Measurements from ENCODE around the gene PSME3. TPM values are rescaled to one million over a fixed set of nuclear protein-coding genes. Genes with fewer than 3 reads are reported as not detected.

PSME3 gene
- total and polyA plus RNA-seq, 2 of the 13 experiments (the other 11 are each of a cell fraction or from before 2014, with no cell fraction given), result 66.3 to 135 TPM

- H3K27me3 ChIP-seq (ENCODE audit: control insufficient read depth in 1 of 2, insufficient read depth in 2 of 2, low read length in 2 of 2), result no peaks in the 10 kb centered on the region
- no peak overlapping the region for H2AFZ ChIP-seq (ENCODE audit: low read length)
- intact Hi-C loops (cut with micrococcal nuclease; ENCODE audit: unreplicated experiment), result no loop called here
- peak; percentile 42 for TF ChIP-seq ASH2L (IDR thresholded peaks at IDR 0.05; ENCODE audit: insufficient read length, low read depth, low read length)
- no peak for TF ChIP-seq MAFK (conservative IDR thresholded peaks at IDR 0.05 in 1 of 2, IDR thresholded peaks at IDR 0.05 in 1 of 2; ENCODE audit: low read length in 2 of 2)
- no peak for TF ChIP-seq TP53 (CRISPR knock-in tag; conservative IDR thresholded peaks at IDR 0.05)
- TF ChIP-seq TEAD3 (CRISPR knock-in tag; optimal IDR thresholded peaks at IDR 0.05; ENCODE audit: borderline replicate concordance), result peak; percentile 21
- TF ChIP-seq CEBPB (IDR thresholded peaks at IDR 0.05; ENCODE audit: borderline replicate concordance, low read depth, low read length), result peak; percentile 58; the same call in 1 of the 2 replicates
- TF ChIP-seq CEBPG (CRISPR knock-in tag; IDR thresholded peaks at IDR 0.05), result 0 out of 2 replicates have a peak, but pooled peaks have one; percentile 11
- 0 out of 2 replicates have a peak, but pooled peaks have one; percentile 4 for TF ChIP-seq FOXA3 (CRISPR knock-in tag; IDR thresholded peaks at IDR 0.05)
- no peak overlapping the region for H3K4me3 ChIP-seq (replicated peaks in 1 of 3; ENCODE audit: insufficient read depth in 1 of 3, low read depth in 2 of 3, low read length in 3 of 3)
- FAIRE-seq (peak; percentile 18), ATAC-seq (no peak), DNase-seq (ENCODE audit: low spot score) (no peak)
- no peaks in the 10 kb centered on the region for H3K9me3 ChIP-seq (ENCODE audit: low read length)
- ChIA-PET POLR2A (interaction anchor here (1.3 to 1.7 kb wide), 2 partner anchors 12 to 29 kb away, joined by 3 to 12 read pairs; partner anchors contain the start of gene WNK4), CTCF (ENCODE audit: low intra/inter-chr PET ratio, low total read pairs) (no interaction called here)
- WGBS (ENCODE audit: low lambda C conversion rate), result 64% methylated on average over 3 of the region's 3 CpGs
- no peak overlapping the region for H3K27ac ChIP-seq (ENCODE audit: extremely low read length, insufficient read depth, low read length)
- peaks cover 14 to 17% of the 10 kb centered on the region in 2 experiments for H3K36me3 ChIP-seq (replicated peaks in 1 of 2; ENCODE audit: control insufficient read depth in 1 of 2, insufficient read depth in 2 of 2, low read length in 2 of 2)
- in situ Hi-C loops (cut with HindIII; ENCODE audit: extremely low pct_ligation_motif_present, low pct_unique_long_range_greater_than_20kb), result no loop called here
- no TSS peak for BruUV-seq (replicated peaks)
- H3K9ac ChIP-seq (ENCODE audit: insufficient read depth, low read depth, low read length), result no peak overlapping the region
- H3K4me2 ChIP-seq (ENCODE audit: low read depth, low read length), result no peak overlapping the region
- H3K79me2 ChIP-seq (ENCODE audit: insufficient read depth, low read length), result no peaks in the 10 kb centered on the region
- H4K20me1 ChIP-seq (ENCODE audit: insufficient read depth, low read length), result no peaks in the 10 kb centered on the region
- H3K4me1 ChIP-seq (ENCODE audit: insufficient read depth, low read length), result peaks cover 18% of the 10 kb centered on the region
These were observed 23.9 kb upstream of the PSME3 start for GRCh38 chr17:42809250-42809649.

GRCh38 chr17:42814633-42815399 lies 18.4 kb upstream of the PSME3 start:
- H3K9me3 ChIP-seq (ENCODE audit: low read length), result no peaks in the 10 kb centered on the region
- CTCF ChIA-PET (ENCODE audit: low intra/inter-chr PET ratio, low total read pairs), result no interaction called here
- H3K4me2 ChIP-seq (ENCODE audit: low read depth, low read length), result no peak overlapping the region
- H4K20me1 ChIP-seq (ENCODE audit: insufficient read depth, low read length), result no peaks in the 10 kb centered on the region
- no peak for ATAC-seq
- no peak for DNase-seq (ENCODE audit: low spot score)
- H3K4me1 ChIP-seq (ENCODE audit: insufficient read depth, low read length), result no peaks in the 10 kb centered on the region
- H3K79me2 ChIP-seq (ENCODE audit: insufficient read depth, low read length), result no peaks in the 10 kb centered on the region
- in situ Hi-C loops (cut with HindIII; ENCODE audit: extremely low pct_ligation_motif_present, low pct_unique_long_range_greater_than_20kb), result no loop called here
- 95% methylated on average over 8 of the region's 8 CpGs for WGBS (ENCODE audit: low lambda C conversion rate)
- no TSS peak for BruUV-seq (replicated peaks)
- no peak for FAIRE-seq
- POLR2A ChIA-PET, result interaction anchor here (1.4 to 4.6 kb wide), 4 partner anchors 9 to 41 kb away, joined by 4 to 29 read pairs (median 7); partner anchors contain the start of genes BECN1, CNTD1, COA3 and VPS25
- no peak overlapping the region for H3K9ac ChIP-seq (ENCODE audit: insufficient read depth, low read depth, low read length)
- no peak overlapping the region for H3K4me3 ChIP-seq (replicated peaks in 1 of 3; ENCODE audit: insufficient read depth in 1 of 3, low read depth in 2 of 3, low read length in 3 of 3)
- H3K27me3 ChIP-seq (ENCODE audit: control insufficient read depth in 1 of 2, insufficient read depth in 2 of 2, low read length in 2 of 2), result no peaks in the 10 kb centered on the region
- peaks cover 54 to 71% of the 10 kb centered on the region in 2 experiments for H3K36me3 ChIP-seq (replicated peaks in 1 of 2; ENCODE audit: control insufficient read depth in 1 of 2, insufficient read depth in 2 of 2, low read length in 2 of 2)
- intact Hi-C loops (cut with micrococcal nuclease; ENCODE audit: unreplicated experiment), result no loop called here
- no peak overlapping the region for H3K27ac ChIP-seq (ENCODE audit: extremely low read length, insufficient read depth, low read length)
- no peak overlapping the region for H2AFZ ChIP-seq (ENCODE audit: low read length)
- no peak for TF ChIP-seq KDM2A (CRISPR knock-in tag; IDR thresholded peaks at IDR 0.05; ENCODE audit: borderline replicate concordance, low read depth)
- peak; percentile 46; the same call in 1 of the 2 replicates for TF ChIP-seq RBFOX2 (IDR thresholded peaks at IDR 0.05; ENCODE audit: low read depth, low read length)

All from HepG2 (cell line).